GM23338 (cell line): ENCODE data around the gene AMY1B. TPM values are rescaled to one million over a fixed set of nuclear protein-coding genes. Genes with fewer than 3 reads are reported as not detected.
"Not testable (repeated sequence)": the region's sequence is repeated elsewhere in the genome, so short reads cannot be mapped to it uniquely, and the experiment has no call there.

Experiments
- ATAC-seq: fragments of 200-7000 bp; cut with Tn5 transposase; 3 replicates; pipeline ENCODE4 v1.9.1; 2020
- DNase-seq: peaks from one replicate; pipeline ENCODE4 v3.0.0-alpha.2; 2015; ENCODE audit warnings: low spot score
- H2AFZ ChIP-seq: fragments of 200-600 bp; sonication (generic); 2 replicates; pipeline ENCODE4 v1.8.0; 2016; ENCODE audit warnings: antibody characterized with exemption, mild to moderate bottlenecking, moderate library complexity
- H3F3A ChIP-seq: fragments of 200-600 bp; sonication (generic); replicated peaks from 2 replicates; pipeline ENCODE4 v1.8.0; 2017; ENCODE audit warnings: antibody characterized with exemption, mixed run types, low read depth
- H3K27ac ChIP-seq: fragments of 200-600 bp; sonication (generic); 2 replicates; pipeline ENCODE4 v1.6.1; 2016; ENCODE audit warnings: low read depth
- H3K27me3 ChIP-seq: fragments of 200-600 bp; sonication (generic); 2 replicates; pipeline ENCODE4 v1.8.0; 2016; ENCODE audit warnings: mild to moderate bottlenecking, mixed run types, moderate library complexity; ENCODE audit not compliant: insufficient read depth
- H3K36me3 ChIP-seq: fragments of 200-600 bp; sonication (generic); 2 replicates; pipeline ENCODE4 v1.8.0; 2016; ENCODE audit warnings: mild to moderate bottlenecking; ENCODE audit not compliant: insufficient read depth
- H3K4me1 ChIP-seq: fragments of 200-600 bp; sonication (generic); 2 replicates; pipeline ENCODE4 v1.8.0; 2016; ENCODE audit warnings: mild to moderate bottlenecking, moderate library complexity; ENCODE audit not compliant: insufficient read depth
- H3K4me2 ChIP-seq: fragments of 200-600 bp; sonication (generic); 2 replicates; pipeline ENCODE4 v1.7.1; 2017; ENCODE audit warnings: mixed run types
- H3K4me3 ChIP-seq: fragments of 200-600 bp; sonication (generic); 2 replicates; pipeline ENCODE4 v1.6.1; 2016; ENCODE audit warnings: mixed run types
- H3K79me2 ChIP-seq: fragments of 200-600 bp; sonication (generic); replicated peaks from 2 replicates; pipeline ENCODE4 v1.8.0; 2017; ENCODE audit warnings: mild to moderate bottlenecking; ENCODE audit not compliant: insufficient read depth
- H3K9me2 ChIP-seq: fragments of 200-600 bp; sonication (generic); 2 replicates; pipeline ENCODE4 v1.8.0; 2017; ENCODE audit not compliant: insufficient read depth
- H4K20me1 ChIP-seq: fragments of 200-600 bp; sonication (generic); replicated peaks from 2 replicates; pipeline ENCODE4 v1.8.0; 2017; ENCODE audit warnings: mild to moderate bottlenecking; ENCODE audit not compliant: insufficient read depth
- H3K27ac Mint-ChIP-seq: 2 replicates; pipeline ENCODE4 v1.8.0; 2020; ENCODE audit warnings: inconsistent platforms, mild to moderate bottlenecking, moderate library complexity, mixed read lengths
- H3K27me3 Mint-ChIP-seq: 3 replicates; pipeline ENCODE4 v1.8.0; 2022; ENCODE audit warnings: low read depth, mild to moderate bottlenecking, moderate library complexity, mixed read lengths, inconsistent platforms; ENCODE audit not compliant: insufficient read depth, poor library complexity
- H3K36me3 Mint-ChIP-seq: 3 replicates; pipeline ENCODE4 v1.8.0; 2021; ENCODE audit warnings: low read depth, mild to moderate bottlenecking, inconsistent platforms, moderate library complexity, mixed read lengths
- H3K4me1 Mint-ChIP-seq: 3 replicates; pipeline ENCODE4 v1.8.0; 2020; ENCODE audit warnings: mild to moderate bottlenecking, inconsistent platforms, mixed read lengths
- H3K4me3 Mint-ChIP-seq: 3 replicates; pipeline ENCODE4 v1.8.0; 2021; ENCODE audit warnings: moderate library complexity, mild to moderate bottlenecking, inconsistent platforms, mixed read lengths
- H3K9me3 Mint-ChIP-seq: 3 replicates; pipeline ENCODE4 v1.8.0; 2020; ENCODE audit warnings: moderate library complexity, mild to moderate bottlenecking, inconsistent platforms, mixed read lengths
- polyA plus RNA-seq: library from polyadenylated mRNA; unstranded; fragments of >200 nt; fragmentation: Nextera tagmentation; extraction: Ambion mirVana; gene quantifications from 2 replicates; pipeline ENCODE4 v1.2.1, GENCODE V29; 2016
- total RNA-seq: library from RNA; depleted of rRNA; stranded (reverse); fragments of >200 nt; shearing (Covaris generic); gene quantifications from 2 replicates; pipeline ENCODE4 v1.2.3, GENCODE V29; 2014

AMY1B gene
- total and polyA plus RNA-seq, 2 experiments from 2014 or later = not detected

GRCh38 chr1:103710381-103710780 lies 14.4 kb upstream of the AMY1B start:
- H3K4me2 ChIP-seq, ATAC-seq, H3K36me3 ChIP-seq, H3K27ac Mint-ChIP-seq, H3K4me3 ChIP-seq, H3K9me3 Mint-ChIP-seq, H3K4me3 Mint-ChIP-seq, H3K4me1 Mint-ChIP-seq, H3K36me3 Mint-ChIP-seq, H2AFZ ChIP-seq, H3K9me2 ChIP-seq, H3K27me3 ChIP-seq, H3K27ac ChIP-seq, H3K4me1 ChIP-seq, H3F3A ChIP-seq, DNase-seq, H3K79me2 ChIP-seq, H3K27me3 Mint-ChIP-seq, H4K20me1 ChIP-seq: not testable (repeated sequence)

DNA sequence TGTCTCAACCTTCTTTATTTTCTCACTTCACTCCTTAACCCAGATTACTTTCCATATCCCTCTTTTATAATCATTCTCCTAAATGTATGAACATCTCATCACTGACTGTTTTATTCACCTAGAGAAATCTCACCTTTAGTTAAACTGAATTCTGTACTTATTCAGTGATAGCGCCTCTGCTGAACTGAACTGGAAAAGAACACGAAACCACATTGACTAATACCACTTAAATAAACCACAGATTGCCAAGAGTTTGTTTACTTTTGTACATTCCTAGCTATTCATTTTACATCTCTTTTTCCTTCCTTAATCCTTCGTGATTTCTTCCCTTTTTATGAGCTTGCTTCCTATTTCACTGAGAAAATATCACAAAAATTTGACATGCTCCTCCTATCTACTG lies 11.7 kb upstream of the AMY1B start:
- not testable (repeated sequence) for H3K36me3 Mint-ChIP-seq, H3K79me2 ChIP-seq, H3K4me2 ChIP-seq, H3K9me3 Mint-ChIP-seq, H2AFZ ChIP-seq, H3F3A ChIP-seq, H3K27me3 Mint-ChIP-seq, H4K20me1 ChIP-seq, H3K27ac Mint-ChIP-seq, H3K9me2 ChIP-seq, H3K4me3 Mint-ChIP-seq, H3K36me3 ChIP-seq, ATAC-seq, DNase-seq, H3K4me3 ChIP-seq, H3K27ac ChIP-seq, H3K27me3 ChIP-seq, H3K4me1 ChIP-seq, H3K4me1 Mint-ChIP-seq

- H3F3A ChIP-seq, H3K4me3 ChIP-seq, H3K4me1 ChIP-seq, H3K4me3 Mint-ChIP-seq, H3K36me3 Mint-ChIP-seq, H3K27ac ChIP-seq, H3K27ac Mint-ChIP-seq, H3K27me3 Mint-ChIP-seq, H2AFZ ChIP-seq, DNase-seq, H3K4me2 ChIP-seq, H3K4me1 Mint-ChIP-seq, H3K9me2 ChIP-seq, ATAC-seq, H3K9me3 Mint-ChIP-seq, H3K79me2 ChIP-seq, H4K20me1 ChIP-seq, H3K27me3 ChIP-seq, H3K36me3 ChIP-seq: not testable (repeated sequence)
Observed at GRCh38 chr1:103701256-103701655, 5.2 kb upstream of the AMY1B start.

DNA sequence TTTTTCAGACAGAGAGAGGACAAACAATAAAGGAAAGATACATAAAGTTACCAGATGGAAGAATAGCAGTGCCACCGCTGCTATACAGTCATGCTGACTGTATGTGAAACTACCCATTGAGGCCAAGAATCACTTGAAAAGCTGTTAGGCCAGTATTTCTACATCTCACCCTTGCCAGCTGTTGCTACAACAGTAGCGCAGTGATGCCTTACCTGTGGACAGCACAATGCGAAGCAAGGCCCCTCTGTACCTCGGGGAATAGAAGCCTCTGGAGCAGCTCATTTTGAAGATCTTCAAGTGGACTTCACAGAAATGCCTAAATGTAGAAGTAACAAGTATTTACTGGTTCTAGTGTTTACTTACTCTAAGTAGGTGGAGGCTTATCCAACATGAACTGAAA lies 4.7 kb upstream of the AMY1B start:
- H3K27me3 Mint-ChIP-seq, H3K36me3 Mint-ChIP-seq, H3K4me3 ChIP-seq, H3K27me3 ChIP-seq, H3K36me3 ChIP-seq, H3K79me2 ChIP-seq, ATAC-seq, H3K9me3 Mint-ChIP-seq, H3K4me1 ChIP-seq, H3K4me3 Mint-ChIP-seq, H4K20me1 ChIP-seq, H2AFZ ChIP-seq, H3K27ac ChIP-seq, DNase-seq, H3K27ac Mint-ChIP-seq, H3K4me1 Mint-ChIP-seq, H3K4me2 ChIP-seq, H3K9me2 ChIP-seq, H3F3A ChIP-seq: not testable (repeated sequence)

DNA sequence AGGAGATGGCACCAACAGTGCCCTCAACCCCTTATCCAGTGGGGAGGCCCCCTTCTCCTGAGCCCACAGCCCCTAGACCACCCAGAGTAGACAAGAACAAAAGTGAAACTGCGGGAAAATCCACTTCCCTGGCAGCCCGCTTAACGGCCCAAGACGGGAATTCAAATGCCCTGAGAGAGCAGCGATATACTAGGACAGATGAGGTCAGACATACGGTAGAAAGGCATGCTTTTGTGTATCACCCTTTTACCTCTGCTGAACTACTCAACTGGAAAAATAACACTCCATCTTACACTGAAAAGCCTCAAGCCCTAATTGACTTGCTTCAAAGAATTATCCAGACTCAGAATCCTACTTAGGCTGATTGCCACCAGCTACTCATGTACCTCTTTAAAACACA lies 1.4 kb upstream of the AMY1B start:
- H3K27me3 ChIP-seq, H3K36me3 Mint-ChIP-seq, H3K27ac ChIP-seq, H3K9me3 Mint-ChIP-seq, H3K4me3 ChIP-seq, H3K79me2 ChIP-seq, H3K9me2 ChIP-seq, H3K36me3 ChIP-seq, H2AFZ ChIP-seq, H3F3A ChIP-seq, H3K4me1 Mint-ChIP-seq, H4K20me1 ChIP-seq, H3K4me1 ChIP-seq, H3K27me3 Mint-ChIP-seq, H3K4me3 Mint-ChIP-seq, DNase-seq, H3K4me2 ChIP-seq, ATAC-seq, H3K27ac Mint-ChIP-seq: not testable (repeated sequence)

DNA sequence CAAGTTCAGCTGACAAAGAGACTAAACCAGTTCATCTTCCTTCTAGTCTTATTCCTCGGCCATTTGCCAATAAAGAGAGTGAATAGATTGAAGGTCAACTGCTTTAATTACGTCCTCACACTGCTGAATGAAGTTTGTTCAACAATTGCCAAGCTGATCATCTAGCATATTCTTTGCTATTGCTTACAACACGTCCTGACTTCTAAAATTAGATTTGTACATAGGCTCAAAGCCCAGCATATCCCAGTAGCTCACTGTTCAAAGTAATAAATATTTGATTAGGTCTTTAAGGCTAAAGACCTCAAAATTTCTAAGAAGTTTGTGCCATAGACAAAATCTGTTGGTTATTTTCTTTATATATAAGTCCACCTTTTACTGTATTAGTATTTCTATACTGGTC lies 19.7 kb downstream of the AMY1B start:
- not testable (repeated sequence) for H3K27me3 ChIP-seq, H3K4me1 Mint-ChIP-seq, H3K79me2 ChIP-seq, H3K27ac ChIP-seq, ATAC-seq, H3K27ac Mint-ChIP-seq, H3K27me3 Mint-ChIP-seq, H3K4me1 ChIP-seq, H3K9me2 ChIP-seq, H2AFZ ChIP-seq, H3K4me3 ChIP-seq, H3K36me3 ChIP-seq, H3F3A ChIP-seq, H3K4me3 Mint-ChIP-seq, DNase-seq, H3K9me3 Mint-ChIP-seq, H4K20me1 ChIP-seq, H3K36me3 Mint-ChIP-seq, H3K4me2 ChIP-seq

GRCh38 chr1:103655460-103655859 lies 40.5 kb downstream of the AMY1B start, which contains the start of gene AMY1A:
Gene AMY1A (plus strand): TSS chr1:103655760. CDS start chr1:103656331, 571 bp downstream.
- H3K4me1 Mint-ChIP-seq, H3K4me1 ChIP-seq, H3K9me3 Mint-ChIP-seq, H4K20me1 ChIP-seq, H3K4me3 Mint-ChIP-seq, H3K9me2 ChIP-seq, DNase-seq, H3K36me3 Mint-ChIP-seq, H3K27me3 ChIP-seq, H3K27me3 Mint-ChIP-seq, H3F3A ChIP-seq, H2AFZ ChIP-seq, H3K79me2 ChIP-seq, H3K4me2 ChIP-seq, H3K4me3 ChIP-seq, H3K27ac ChIP-seq, H3K36me3 ChIP-seq, H3K27ac Mint-ChIP-seq, ATAC-seq: not testable (repeated sequence)
